ENCODE data around the gene VILL.

The VILL gene

DNA sequence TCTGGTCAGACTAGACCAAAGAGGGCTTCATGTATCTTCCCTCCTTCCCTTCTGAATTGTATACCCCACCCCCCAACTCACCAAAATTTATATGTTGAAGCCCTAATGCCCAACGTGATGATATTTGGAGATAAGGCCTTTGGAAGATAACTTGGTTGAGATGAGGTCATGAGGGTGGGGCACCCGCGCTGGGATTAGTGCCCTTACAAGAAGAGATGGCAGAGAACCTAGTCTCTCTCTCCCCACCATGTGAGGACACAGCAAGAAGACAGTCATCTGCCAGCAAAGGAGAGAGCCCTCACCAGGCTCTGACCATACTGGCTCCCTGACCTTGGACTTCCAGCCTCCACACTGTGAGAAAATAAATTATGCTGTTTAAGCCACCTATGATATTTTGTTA lies 25.4 kb downstream of the VILL start:
- TF ChIP-seq, protein P1, sequence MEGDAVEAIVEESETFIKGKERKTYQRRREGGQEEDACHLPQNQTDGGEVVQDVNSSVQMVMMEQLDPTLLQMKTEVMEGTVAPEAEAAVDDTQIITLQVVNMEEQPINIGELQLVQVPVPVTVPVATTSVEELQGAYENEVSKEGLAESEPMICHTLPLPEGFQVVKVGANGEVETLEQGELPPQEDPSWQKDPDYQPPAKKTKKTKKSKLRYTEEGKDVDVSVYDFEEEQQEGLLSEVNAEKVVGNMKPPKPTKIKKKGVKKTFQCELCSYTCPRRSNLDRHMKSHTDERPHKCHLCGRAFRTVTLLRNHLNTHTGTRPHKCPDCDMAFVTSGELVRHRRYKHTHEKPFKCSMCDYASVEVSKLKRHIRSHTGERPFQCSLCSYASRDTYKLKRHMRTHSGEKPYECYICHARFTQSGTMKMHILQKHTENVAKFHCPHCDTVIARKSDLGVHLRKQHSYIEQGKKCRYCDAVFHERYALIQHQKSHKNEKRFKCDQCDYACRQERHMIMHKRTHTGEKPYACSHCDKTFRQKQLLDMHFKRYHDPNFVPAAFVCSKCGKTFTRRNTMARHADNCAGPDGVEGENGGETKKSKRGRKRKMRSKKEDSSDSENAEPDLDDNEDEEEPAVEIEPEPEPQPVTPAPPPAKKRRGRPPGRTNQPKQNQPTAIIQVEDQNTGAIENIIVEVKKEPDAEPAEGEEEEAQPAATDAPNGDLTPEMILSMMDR (conservative IDR thresholded peaks at IDR 0.05) = no peak
- TF ChIP-seq ZFX (IDR thresholded peaks at IDR 0.05) = no peak
- no peak overlapping the region for H3K27ac ChIP-seq

DNA sequence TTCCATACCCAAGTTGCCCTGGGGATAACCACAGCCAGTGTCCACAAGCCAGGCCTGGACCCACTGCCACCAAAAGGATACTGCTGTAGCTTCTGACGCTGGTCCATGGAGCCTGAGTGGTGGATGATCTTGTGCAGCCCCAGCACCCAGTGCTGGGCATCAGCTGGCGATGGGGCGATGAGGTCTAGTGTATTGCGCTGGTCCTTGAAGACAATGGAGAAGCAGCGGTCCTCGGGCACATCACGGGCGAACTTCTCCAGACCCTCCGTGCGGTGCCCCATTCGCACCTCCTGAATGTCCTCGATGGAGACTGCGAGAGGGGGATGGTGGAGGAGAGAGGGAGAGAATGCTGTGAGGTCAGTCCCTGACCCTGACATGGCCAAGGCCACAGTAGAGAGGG lies 25.8 kb downstream of the VILL start:
- TF ChIP-seq, protein P1 (conservative IDR thresholded peaks at IDR 0.05) = no peak
- no peak for TF ChIP-seq ZFX (IDR thresholded peaks at IDR 0.05)
- no peak overlapping the region for H3K27ac ChIP-seq

DNA sequence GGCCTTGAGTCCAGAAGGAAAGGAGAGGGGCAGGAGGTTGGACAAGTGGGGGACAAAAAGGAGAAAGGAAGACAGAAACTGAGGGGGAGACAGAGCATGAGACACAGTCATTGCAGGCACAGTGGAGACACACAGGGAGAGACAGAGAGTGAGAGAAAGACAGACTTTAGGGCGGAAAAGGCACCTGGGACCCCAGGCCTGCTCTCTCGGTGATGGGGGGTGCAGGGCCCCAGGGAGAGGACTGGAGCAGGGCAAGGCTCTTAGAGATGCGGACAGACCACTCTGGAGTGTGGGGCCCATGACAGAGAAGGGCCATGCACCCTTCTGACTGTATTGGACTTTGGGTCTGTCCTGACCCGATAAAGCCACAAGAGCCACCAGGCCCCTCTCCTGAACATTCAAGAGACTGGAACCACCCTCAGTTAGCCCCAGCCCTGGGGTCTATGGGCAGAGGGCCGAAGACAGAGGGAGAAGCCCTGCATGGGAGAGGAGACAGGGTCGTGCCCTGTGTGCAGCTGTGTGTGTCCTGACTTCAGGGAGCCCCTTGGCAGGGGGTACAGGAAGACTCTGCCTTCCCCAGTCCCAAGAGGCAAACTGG lies 26.4 kb downstream of the VILL start:
- no peak for TF ChIP-seq ZFX (IDR thresholded peaks at IDR 0.05)
- TF ChIP-seq, protein P1 (conservative IDR thresholded peaks at IDR 0.05) = no peak
- H3K27ac ChIP-seq = no peak overlapping the region

DNA sequence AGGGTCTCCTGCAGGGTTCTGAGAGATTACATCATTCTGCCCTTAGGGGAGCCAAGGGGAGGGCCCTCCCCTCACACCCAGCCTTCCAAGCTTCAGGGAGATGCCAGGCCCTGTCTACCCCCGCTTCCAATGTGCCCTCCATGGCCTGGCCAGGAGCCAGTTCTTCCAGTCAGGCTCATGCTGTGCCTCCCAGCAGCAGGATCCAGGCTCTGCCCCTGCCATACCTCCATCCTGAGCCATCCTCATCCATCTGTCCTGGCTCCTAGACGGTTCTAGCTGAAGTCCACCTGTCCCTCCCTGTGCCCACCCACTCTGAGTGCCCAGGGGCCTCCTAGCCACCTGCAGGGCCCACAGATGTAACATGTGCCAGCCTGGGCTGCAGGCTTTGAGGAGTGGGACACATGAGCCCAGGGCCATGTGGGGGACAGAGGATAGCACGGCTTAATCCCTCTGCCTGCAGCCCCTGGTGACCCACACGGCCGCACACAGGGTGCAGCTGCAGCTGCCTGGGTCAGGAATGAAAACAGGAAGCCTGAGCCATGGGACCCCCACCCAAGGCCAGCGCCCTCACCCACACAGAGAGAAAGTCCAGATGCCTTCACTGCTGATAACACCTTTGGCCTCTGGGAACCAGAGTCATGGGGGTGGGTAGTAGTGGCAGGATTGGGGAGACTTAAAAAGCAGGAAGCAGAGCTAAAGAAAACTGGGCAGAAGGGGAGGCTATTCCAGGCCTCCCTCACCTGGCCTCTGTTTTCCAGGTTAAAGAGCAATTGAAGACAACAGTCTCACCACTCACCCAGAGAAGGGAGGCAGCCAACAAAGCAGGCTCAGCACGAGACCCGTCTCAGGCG lies 27.1 kb downstream of the VILL start:
- H3K27ac ChIP-seq = no peak overlapping the region
- TF ChIP-seq ZFX (IDR thresholded peaks at IDR 0.05) = no peak
- TF ChIP-seq, protein P1 (conservative IDR thresholded peaks at IDR 0.05) = no peak

DNA sequence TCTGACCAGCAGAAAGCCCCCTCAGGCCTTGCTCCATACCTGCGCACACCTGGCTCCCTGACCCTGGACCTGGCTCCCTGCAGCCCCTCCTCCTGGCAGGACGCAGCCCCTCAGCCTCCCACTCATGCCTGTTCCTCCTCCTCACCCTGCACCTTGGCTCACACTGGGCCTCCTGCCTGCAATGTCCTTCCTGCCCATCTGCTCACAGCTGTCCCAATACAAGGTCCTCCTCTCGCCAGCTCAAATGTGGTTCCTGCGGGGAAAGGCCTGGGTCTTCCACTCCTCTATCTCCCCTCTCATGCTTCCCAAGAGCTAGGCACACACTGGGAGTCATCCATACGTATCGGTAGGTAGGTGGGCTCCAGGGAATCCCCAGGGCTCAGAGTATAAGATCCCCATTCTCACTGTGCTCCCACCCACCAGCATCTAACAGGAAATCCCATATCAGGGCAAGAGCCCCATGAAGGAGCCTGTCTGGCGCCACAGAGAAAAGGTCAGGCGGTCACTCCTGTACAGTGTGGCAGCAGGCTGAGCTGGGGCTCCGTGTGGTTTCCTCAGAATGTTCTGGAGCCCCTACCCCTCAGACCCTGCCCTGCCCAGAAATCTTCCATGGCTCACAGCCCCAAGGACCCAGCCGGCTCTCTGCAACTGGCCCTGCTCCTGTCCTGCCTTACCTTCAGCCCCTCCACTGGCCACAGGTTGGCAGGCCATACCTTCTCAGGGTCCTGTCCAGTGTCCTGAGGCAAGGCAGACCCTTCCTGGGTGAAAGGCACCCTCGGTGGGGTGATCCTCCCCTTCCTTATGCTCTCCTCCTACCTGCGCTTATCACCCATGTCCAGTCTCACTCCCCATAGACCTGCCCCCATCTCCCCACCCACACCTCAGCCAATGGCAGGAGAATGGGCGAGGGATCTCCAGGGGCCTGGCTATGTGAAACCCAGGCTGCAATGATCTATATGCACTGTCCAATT lies 28.0 kb downstream of the VILL start:
- H3K27ac ChIP-seq = no peak overlapping the region
- TF ChIP-seq ZFX (IDR thresholded peaks at IDR 0.05) = no peak
- TF ChIP-seq, protein P1 (conservative IDR thresholded peaks at IDR 0.05) = no peak

DNA sequence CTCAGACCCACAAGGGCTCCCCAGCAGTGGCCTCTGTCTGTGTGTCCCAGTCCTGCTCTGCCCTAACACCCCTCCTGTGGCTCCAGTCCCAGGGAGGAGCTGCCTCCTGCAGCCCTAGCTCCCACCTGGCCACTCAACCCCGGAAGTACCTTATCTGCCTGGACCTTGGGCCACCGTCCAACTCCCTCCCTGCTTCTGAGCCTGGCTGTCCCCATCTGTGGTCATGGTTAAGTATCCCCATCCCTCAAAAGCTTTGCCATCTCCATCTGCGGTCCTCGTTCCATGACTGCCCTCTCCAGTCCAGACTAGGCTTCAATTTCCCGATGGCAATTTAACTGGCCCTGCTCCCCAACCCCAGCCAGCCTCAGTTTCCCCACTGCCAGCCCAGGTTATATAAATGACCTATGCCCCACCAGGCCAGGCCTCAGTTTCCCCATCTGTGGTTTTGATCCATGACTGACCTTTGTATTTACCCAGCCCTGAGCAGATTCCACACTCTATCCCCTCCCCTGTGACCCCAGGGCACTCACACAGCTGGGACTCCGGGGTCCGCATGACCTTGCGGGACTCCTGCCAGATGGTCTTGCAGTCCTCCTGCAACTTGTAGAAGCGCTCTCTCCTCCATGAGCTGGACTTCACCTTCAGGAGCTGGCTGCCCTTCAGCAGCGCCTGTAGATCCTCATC lies 29.2 kb downstream of the VILL start:
- TF ChIP-seq, protein P1 (conservative IDR thresholded peaks at IDR 0.05) = no peak
- TF ChIP-seq ZFX (IDR thresholded peaks at IDR 0.05) = no peak
- H3K27ac ChIP-seq = no peak overlapping the region
